Stimulated activated effector memory CD8-positive, alpha-beta T cell treated with anti-CD3 and anti-CD28 coated beads, Interleukin-12 subunit alpha, Interleukin-12 subunit beta, amount 100 ng/mL, for 72 hours (primary cell): ENCODE data around the gene AUTS2.

ENCODE experiments used
- ATAC-seq: fragments of 150-1000 bp; cut with Tn5 transposase; 2 replicates; pipeline ENCODE4 v1.10.0; 2021
- DNase-seq, 2 donors: peaks; one replicate each; pipeline ENCODE4 v3.0.0; 2021 to 2022; ENCODE audit warnings: low spot score in 2 of 2
- H3K27ac Mint-ChIP-seq: one replicate; pipeline ENCODE4 v1.8.0; 2022; ENCODE audit warnings: mild to moderate bottlenecking, mixed read lengths
- H3K36me3 Mint-ChIP-seq: one replicate; pipeline ENCODE4 v1.8.0; 2022; ENCODE audit warnings: mild to moderate bottlenecking, mixed read lengths
- H3K4me1 Mint-ChIP-seq: one replicate; pipeline ENCODE4 v1.8.0; 2022; ENCODE audit warnings: mixed read lengths
- H3K4me3 Mint-ChIP-seq: one replicate; pipeline ENCODE4 v1.8.0; 2022; ENCODE audit warnings: mild to moderate bottlenecking, mixed read lengths
- H3K9me3 Mint-ChIP-seq: one replicate; pipeline ENCODE4 v1.8.0; 2022; ENCODE audit warnings: mixed read lengths

The AUTS2 gene

GRCh38 chr7:69677881-69678493 is 79.7 kb downstream of the AUTS2 start:
- DNase-seq (no peak), ATAC-seq (no peak)
- H3K9me3 Mint-ChIP-seq, result no peaks in the 10 kb centered on the region
- H3K36me3 Mint-ChIP-seq, result no peaks in the 10 kb centered on the region
- no peaks in the 10 kb centered on the region for H3K4me1 Mint-ChIP-seq
- H3K27ac Mint-ChIP-seq, result no peak overlapping the region
- H3K4me3 Mint-ChIP-seq, result no peak overlapping the region

GRCh38 chr7:69678494-69679187 is 80.4 kb downstream of the AUTS2 start:
- H3K4me1 Mint-ChIP-seq, result no peaks in the 10 kb centered on the region
- H3K27ac Mint-ChIP-seq, result no peak overlapping the region
- H3K4me3 Mint-ChIP-seq, result no peak overlapping the region
- ATAC-seq (no peak), DNase-seq (no peak)
- no peaks in the 10 kb centered on the region for H3K36me3 Mint-ChIP-seq
- no peaks in the 10 kb centered on the region for H3K9me3 Mint-ChIP-seq

GRCh38 chr7:69681181-69681580 is 82.9 kb downstream of the AUTS2 start:
- H3K27ac Mint-ChIP-seq, result no peak overlapping the region
- ATAC-seq, result no peak
- DNase-seq, result no peak
- H3K4me3 Mint-ChIP-seq, result no peak overlapping the region
- peaks cover 12% of the 10 kb centered on the region for H3K4me1 Mint-ChIP-seq
- no peaks in the 10 kb centered on the region for H3K9me3 Mint-ChIP-seq
- no peaks in the 10 kb centered on the region for H3K36me3 Mint-ChIP-seq

GRCh38 chr7:69682518-69682917 is 84.2 kb downstream of the AUTS2 start:
- Mint-ChIP-seq H3K4me1 (peaks cover 12% of the 10 kb centered on the region), H3K4me3 (no peak overlapping the region), H3K27ac (no peak overlapping the region), H3K9me3 (no peaks in the 10 kb centered on the region), H3K36me3 (no peaks in the 10 kb centered on the region)
- ATAC-seq (no peak), DNase-seq (no peak)

- Mint-ChIP-seq H3K27ac (no peak overlapping the region), H3K36me3 (no peaks in the 10 kb centered on the region), H3K4me3 (no peak overlapping the region), H3K4me1 (peaks cover 12% of the 10 kb centered on the region), H3K9me3 (no peaks in the 10 kb centered on the region)
- ATAC-seq, result no peak
- no peak for DNase-seq
These were observed 84.7 kb downstream of the AUTS2 start for GRCh38 chr7:69683002-69683401.

- peak; percentile 39 for ATAC-seq
- DNase-seq, result no peak
- Mint-ChIP-seq H3K9me3 (no peaks in the 10 kb centered on the region), H3K4me3 (no peak overlapping the region), H3K36me3 (no peaks in the 10 kb centered on the region), H3K27ac (no peak overlapping the region), H3K4me1 (peaks cover 12% of the 10 kb centered on the region)
These were observed 86.4 kb downstream of the AUTS2 start for GRCh38 chr7:69684369-69685292.

- peaks cover 12% of the 10 kb centered on the region for H3K4me1 Mint-ChIP-seq
- ATAC-seq, result peak; percentile 43
- no peak overlapping the region for H3K27ac Mint-ChIP-seq
- H3K4me3 Mint-ChIP-seq, result no peak overlapping the region
- DNase-seq, result no peak
- no peaks in the 10 kb centered on the region for H3K9me3 Mint-ChIP-seq
- H3K36me3 Mint-ChIP-seq, result no peaks in the 10 kb centered on the region
These were observed 87.0 kb downstream of the AUTS2 start for GRCh38 chr7:69685293-69685631.

- no peak for DNase-seq
These were observed 88.1 kb downstream of the AUTS2 start for GRCh38 chr7:69686366-69686765.

GRCh38 chr7:69687739-69688433 is 89.6 kb downstream of the AUTS2 start:
- H3K27ac Mint-ChIP-seq, result no peak overlapping the region
- H3K4me3 Mint-ChIP-seq, result no peak overlapping the region
- H3K9me3 Mint-ChIP-seq, result no peaks in the 10 kb centered on the region
- peaks cover 12% of the 10 kb centered on the region for H3K4me1 Mint-ChIP-seq
- DNase-seq, result no peak
- no peak for ATAC-seq
- H3K36me3 Mint-ChIP-seq, result no peaks in the 10 kb centered on the region

More at GRCh38 chr7:69686366-69686765, 88.1 kb downstream of the AUTS2 start:
- no peak overlapping the region for H3K27ac Mint-ChIP-seq
- no peaks in the 10 kb centered on the region for H3K36me3 Mint-ChIP-seq
- H3K9me3 Mint-ChIP-seq, result no peaks in the 10 kb centered on the region
- no peak overlapping the region for H3K4me3 Mint-ChIP-seq
- H3K4me1 Mint-ChIP-seq, result peaks cover 12% of the 10 kb centered on the region
- ATAC-seq, result no peak

- Mint-ChIP-seq H3K27ac (no peak overlapping the region), H3K4me1 (peaks cover 6% of the 10 kb centered on the region), H3K4me3 (no peak overlapping the region), H3K9me3 (no peaks in the 10 kb centered on the region), H3K36me3 (no peaks in the 10 kb centered on the region)
- ATAC-seq, result no peak
- no peak for DNase-seq
These were observed 92.1 kb downstream of the AUTS2 start for GRCh38 chr7:69690329-69690728.

- Mint-ChIP-seq H3K36me3 (no peaks in the 10 kb centered on the region), H3K4me1 (peaks cover 8% of the 10 kb centered on the region), H3K4me3 (no peak overlapping the region), H3K9me3 (no peaks in the 10 kb centered on the region), H3K27ac (no peak overlapping the region)
- DNase-seq (no peak), ATAC-seq (no peak)
These were observed 93.1 kb downstream of the AUTS2 start for GRCh38 chr7:69691327-69691726.

GRCh38 chr7:69691734-69692133 is 93.5 kb downstream of the AUTS2 start:
- Mint-ChIP-seq H3K27ac (no peak overlapping the region), H3K4me1 (peaks cover 12% of the 10 kb centered on the region), H3K9me3 (no peaks in the 10 kb centered on the region), H3K36me3 (no peaks in the 10 kb centered on the region), H3K4me3 (no peak overlapping the region)
- DNase-seq (no peak), ATAC-seq (no peak)

GRCh38 chr7:69692611-69693010 is 94.3 kb downstream of the AUTS2 start:
- no peaks in the 10 kb centered on the region for H3K36me3 Mint-ChIP-seq
- H3K9me3 Mint-ChIP-seq, result no peaks in the 10 kb centered on the region
- H3K4me1 Mint-ChIP-seq, result peaks cover 20% of the 10 kb centered on the region
- no peak overlapping the region for H3K4me3 Mint-ChIP-seq
- DNase-seq (no peak), ATAC-seq (no peak)
- no peak overlapping the region for H3K27ac Mint-ChIP-seq

GRCh38 chr7:69693042-69693441 is 94.8 kb downstream of the AUTS2 start:
- H3K4me3 Mint-ChIP-seq, result no peak overlapping the region
- DNase-seq (no peak), ATAC-seq (no peak)
- H3K9me3 Mint-ChIP-seq, result no peaks in the 10 kb centered on the region
- H3K4me1 Mint-ChIP-seq, result peaks cover 25% of the 10 kb centered on the region
- no peaks in the 10 kb centered on the region for H3K36me3 Mint-ChIP-seq
- no peak overlapping the region for H3K27ac Mint-ChIP-seq

- Mint-ChIP-seq H3K27ac (no peak overlapping the region), H3K4me3 (peak overlapping the region; percentile 46), H3K9me3 (no peaks in the 10 kb centered on the region), H3K36me3 (no peaks in the 10 kb centered on the region), H3K4me1 (peaks cover 33% of the 10 kb centered on the region)
- ATAC-seq (peak; percentile 64), DNase-seq (no peak)
These were observed 97.8 kb downstream of the AUTS2 start for GRCh38 chr7:69696054-69696591.
